OCI-LY3 (cell line): ENCODE results near the gene NPC1L1.

Source experiments
- CTCF ChIP-seq: fragments of 200-600, 300-600 bp; sonication (generic); IDR thresholded peaks from 2 replicates; pipeline ENCODE4 v1.5.1; 2014; ENCODE audit warnings: antibody characterized with exemption, low read length, low read depth
- EZH2phosphoT487 ChIP-seq: fragments of 200-600 bp; shearing (Covaris generic); IDR thresholded peaks from 2 replicates; pipeline ENCODE4 v1.6.1; 2018; ENCODE audit warnings: antibody characterized with exemption, mixed run types, low read depth

GRCh38 chr7:44539669-44540506 is 1.2 kb downstream of the NPC1L1 start:
- no peak for TF ChIP-seq CTCF
- no peak for TF ChIP-seq EZH2phosphoT487
